Chondrocyte (in vitro differentiated cells): ENCODE results near the gene TMEM132D. TPM values are rescaled to one million over a fixed set of nuclear protein-coding genes. Genes with fewer than 3 reads are reported as not detected.

Source experiments
- DNase-seq: peaks from one replicate; pipeline ENCODE4 v3.0.0; 2021; ENCODE audit warnings: mixed read lengths, low spot score
- H3K27ac Mint-ChIP-seq: one replicate; pipeline ENCODE4 v1.8.0; 2021; ENCODE audit warnings: mild to moderate bottlenecking, moderate library complexity, mixed read lengths; ENCODE audit not compliant: unreplicated experiment
- H3K27me3 Mint-ChIP-seq: 2 replicates; pipeline ENCODE4 v1.8.0; 2021; ENCODE audit warnings: low read depth, mixed read lengths
- H3K36me3 Mint-ChIP-seq: 2 replicates; pipeline ENCODE4 v1.8.0; 2021; ENCODE audit warnings: low read depth, mixed read lengths
- H3K4me1 Mint-ChIP-seq: 2 replicates; pipeline ENCODE4 v1.8.0; 2021; ENCODE audit warnings: low read depth, mild to moderate bottlenecking, mixed read lengths
- H3K4me3 Mint-ChIP-seq: one replicate; pipeline ENCODE4 v1.8.0; 2021; ENCODE audit warnings: mild to moderate bottlenecking, moderate library complexity, mixed read lengths; ENCODE audit not compliant: unreplicated experiment
- H3K9me3 Mint-ChIP-seq: 2 replicates; pipeline ENCODE4 v1.8.0; 2021; ENCODE audit warnings: low read depth, mixed read lengths
- total RNA-seq: library from RNA; stranded (reverse); gene quantifications from 3 replicates; pipeline ENCODE4 v1.2.1, GENCODE V29; 2021
- TF ChIP-seq, protein P1 (sequence below): fragments of 200-600 bp; sonication (generic); IDR thresholded peaks from 2 replicates; pipeline ENCODE4 v1.5.0; 2021; ENCODE audit warnings: antibody characterized with exemption, mild to moderate bottlenecking, moderate library complexity

Gene TMEM132D
- total RNA-seq, 1 donor from 2014 or later: 3.1 TPM

- H3K27me3 Mint-ChIP-seq: no peaks in the 10 kb centered on the region
- H3K4me3 Mint-ChIP-seq: no peak overlapping the region
- TF ChIP-seq, protein P1, sequence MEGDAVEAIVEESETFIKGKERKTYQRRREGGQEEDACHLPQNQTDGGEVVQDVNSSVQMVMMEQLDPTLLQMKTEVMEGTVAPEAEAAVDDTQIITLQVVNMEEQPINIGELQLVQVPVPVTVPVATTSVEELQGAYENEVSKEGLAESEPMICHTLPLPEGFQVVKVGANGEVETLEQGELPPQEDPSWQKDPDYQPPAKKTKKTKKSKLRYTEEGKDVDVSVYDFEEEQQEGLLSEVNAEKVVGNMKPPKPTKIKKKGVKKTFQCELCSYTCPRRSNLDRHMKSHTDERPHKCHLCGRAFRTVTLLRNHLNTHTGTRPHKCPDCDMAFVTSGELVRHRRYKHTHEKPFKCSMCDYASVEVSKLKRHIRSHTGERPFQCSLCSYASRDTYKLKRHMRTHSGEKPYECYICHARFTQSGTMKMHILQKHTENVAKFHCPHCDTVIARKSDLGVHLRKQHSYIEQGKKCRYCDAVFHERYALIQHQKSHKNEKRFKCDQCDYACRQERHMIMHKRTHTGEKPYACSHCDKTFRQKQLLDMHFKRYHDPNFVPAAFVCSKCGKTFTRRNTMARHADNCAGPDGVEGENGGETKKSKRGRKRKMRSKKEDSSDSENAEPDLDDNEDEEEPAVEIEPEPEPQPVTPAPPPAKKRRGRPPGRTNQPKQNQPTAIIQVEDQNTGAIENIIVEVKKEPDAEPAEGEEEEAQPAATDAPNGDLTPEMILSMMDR: no peak
- no peaks in the 10 kb centered on the region for H3K4me1 Mint-ChIP-seq
- H3K27ac Mint-ChIP-seq: no peak overlapping the region
- no peak for DNase-seq
- H3K36me3 Mint-ChIP-seq: no peaks in the 10 kb centered on the region
- H3K9me3 Mint-ChIP-seq: peaks cover 31% of the 10 kb centered on the region
Observed at GRCh38 chr12:129335773-129336172, 568.1 kb downstream of the TMEM132D start.

- H3K4me1 Mint-ChIP-seq: no peaks in the 10 kb centered on the region
- H3K4me3 Mint-ChIP-seq: no peak overlapping the region
- no peak for DNase-seq
- H3K27ac Mint-ChIP-seq: no peak overlapping the region
- H3K27me3 Mint-ChIP-seq: no peaks in the 10 kb centered on the region
- H3K9me3 Mint-ChIP-seq: peaks cover 22% of the 10 kb centered on the region
- TF ChIP-seq, protein P1: no peak
- H3K36me3 Mint-ChIP-seq: no peaks in the 10 kb centered on the region
Observed at GRCh38 chr12:129332286-129332685, 571.5 kb downstream of the TMEM132D start.

- H3K9me3 Mint-ChIP-seq: peaks cover 20% of the 10 kb centered on the region
- H3K27me3 Mint-ChIP-seq: no peaks in the 10 kb centered on the region
- DNase-seq: no peak
- no peaks in the 10 kb centered on the region for H3K36me3 Mint-ChIP-seq
- TF ChIP-seq, protein P1: no peak
- no peak overlapping the region for H3K4me3 Mint-ChIP-seq
- H3K4me1 Mint-ChIP-seq: no peaks in the 10 kb centered on the region
- H3K27ac Mint-ChIP-seq: no peak overlapping the region
Observed at GRCh38 chr12:129331356-129332085, 572.3 kb downstream of the TMEM132D start.

DNA sequence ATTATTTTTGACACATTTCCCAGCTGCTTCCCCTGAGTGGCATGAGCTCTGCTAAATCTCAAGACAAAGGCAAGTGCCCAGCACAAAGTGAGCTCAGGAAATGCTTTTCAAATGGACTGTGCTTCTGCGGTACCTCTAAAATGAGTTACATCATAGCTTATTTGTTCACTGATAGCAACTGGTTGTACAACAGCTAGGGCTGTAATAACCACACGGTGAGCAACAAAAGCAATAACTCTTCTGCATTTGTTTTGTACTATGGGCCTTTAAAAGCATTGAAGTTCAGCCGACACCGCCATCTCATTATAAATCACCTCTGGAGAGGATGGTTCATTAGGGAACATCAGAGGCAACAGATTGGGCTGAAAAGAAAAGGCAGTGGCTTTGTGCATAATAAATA, 575.6 kb downstream of the TMEM132D start:
- Mint-ChIP-seq H3K4me3 (no peak overlapping the region), H3K4me1 (no peaks in the 10 kb centered on the region), H3K27ac (no peak overlapping the region), H3K9me3 (peaks cover 11% of the 10 kb centered on the region), H3K36me3 (no peaks in the 10 kb centered on the region), H3K27me3 (no peaks in the 10 kb centered on the region)
- TF ChIP-seq, protein P1: no peak
- DNase-seq: no peak

DNA sequence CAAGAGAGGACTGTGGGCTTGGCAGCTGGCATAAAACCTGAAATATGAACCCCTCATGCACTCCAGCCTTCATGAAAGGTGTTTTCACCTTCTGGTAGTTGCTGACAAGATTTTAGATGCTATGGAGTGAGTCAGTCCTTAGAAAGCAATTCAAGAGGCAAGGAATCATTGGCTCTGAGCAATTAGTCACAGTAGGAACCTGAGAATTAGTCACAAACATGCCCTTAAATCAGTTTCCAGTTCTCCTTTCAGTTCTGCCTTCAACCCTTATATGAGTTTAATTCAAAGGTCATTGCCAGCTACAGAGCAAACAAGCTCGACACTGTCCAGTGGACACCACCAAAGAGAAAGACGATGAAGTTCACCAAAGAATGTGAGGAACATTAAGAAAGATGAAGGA, 578.3 kb downstream of the TMEM132D start:
- TF ChIP-seq, protein P1: no peak
- Mint-ChIP-seq H3K4me3 (no peak overlapping the region), H3K27ac (no peak overlapping the region), H3K9me3 (peaks cover 5% of the 10 kb centered on the region), H3K27me3 (no peaks in the 10 kb centered on the region), H3K36me3 (no peaks in the 10 kb centered on the region), H3K4me1 (no peaks in the 10 kb centered on the region)
- no peak for DNase-seq
